Measurements from ENCODE around the gene BNC2.

BNC2 gene

DNA sequence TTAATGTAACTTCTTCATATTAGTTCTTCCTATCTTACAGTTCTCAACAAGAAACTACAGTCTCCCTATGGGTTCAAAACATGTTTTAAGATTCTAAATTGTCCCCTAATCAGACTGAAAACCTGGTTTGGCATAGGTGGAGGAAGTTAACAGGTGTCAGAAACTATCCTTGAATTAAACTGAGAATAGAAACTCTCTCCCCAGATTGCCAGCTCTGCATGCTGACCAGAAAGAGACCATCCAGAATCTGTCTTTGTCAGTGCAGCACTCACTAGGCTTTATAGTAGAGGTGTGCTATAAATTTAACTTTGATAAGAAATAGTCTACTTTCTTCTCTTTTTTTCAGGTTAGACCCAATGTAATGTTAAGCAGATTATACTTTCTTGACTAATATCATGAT lies 63.8 kb downstream of the BNC2 start:
- no peak overlapping the region for H3K4me3 ChIP-seq (replicated peaks in 1 of 2; ENCODE audit: low read depth in 2 of 2, low read length in 2 of 2)
- DNase-seq (ENCODE audit: low read depth in 2 of 2) = no peak
- TF ChIP-seq, protein P1, sequence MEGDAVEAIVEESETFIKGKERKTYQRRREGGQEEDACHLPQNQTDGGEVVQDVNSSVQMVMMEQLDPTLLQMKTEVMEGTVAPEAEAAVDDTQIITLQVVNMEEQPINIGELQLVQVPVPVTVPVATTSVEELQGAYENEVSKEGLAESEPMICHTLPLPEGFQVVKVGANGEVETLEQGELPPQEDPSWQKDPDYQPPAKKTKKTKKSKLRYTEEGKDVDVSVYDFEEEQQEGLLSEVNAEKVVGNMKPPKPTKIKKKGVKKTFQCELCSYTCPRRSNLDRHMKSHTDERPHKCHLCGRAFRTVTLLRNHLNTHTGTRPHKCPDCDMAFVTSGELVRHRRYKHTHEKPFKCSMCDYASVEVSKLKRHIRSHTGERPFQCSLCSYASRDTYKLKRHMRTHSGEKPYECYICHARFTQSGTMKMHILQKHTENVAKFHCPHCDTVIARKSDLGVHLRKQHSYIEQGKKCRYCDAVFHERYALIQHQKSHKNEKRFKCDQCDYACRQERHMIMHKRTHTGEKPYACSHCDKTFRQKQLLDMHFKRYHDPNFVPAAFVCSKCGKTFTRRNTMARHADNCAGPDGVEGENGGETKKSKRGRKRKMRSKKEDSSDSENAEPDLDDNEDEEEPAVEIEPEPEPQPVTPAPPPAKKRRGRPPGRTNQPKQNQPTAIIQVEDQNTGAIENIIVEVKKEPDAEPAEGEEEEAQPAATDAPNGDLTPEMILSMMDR (IDR thresholded peaks at IDR 0.05; ENCODE audit: low read depth, low read length) = no peak

DNA sequence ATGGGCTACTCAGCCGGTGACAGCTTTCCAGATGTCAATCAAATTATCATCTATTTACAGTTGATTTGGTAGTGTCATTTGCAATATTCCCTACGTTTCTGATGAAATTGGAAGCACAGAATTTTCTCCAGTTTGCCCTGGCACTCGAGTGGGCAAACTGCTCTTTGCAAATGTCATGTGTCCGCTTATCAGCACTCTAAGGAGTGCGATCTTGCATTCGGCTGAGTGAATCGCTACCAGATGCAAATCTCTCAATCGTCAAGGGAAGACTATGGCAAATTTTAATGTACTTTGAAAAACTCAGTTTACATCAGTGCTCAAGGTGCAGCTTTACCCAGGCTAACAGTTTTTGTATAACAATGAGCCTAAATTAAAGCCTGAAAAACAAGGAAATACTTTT lies 66.8 kb downstream of the BNC2 start:
- TF ChIP-seq, protein P1 (IDR thresholded peaks at IDR 0.05; ENCODE audit: low read depth, low read length) = no peak

DNA sequence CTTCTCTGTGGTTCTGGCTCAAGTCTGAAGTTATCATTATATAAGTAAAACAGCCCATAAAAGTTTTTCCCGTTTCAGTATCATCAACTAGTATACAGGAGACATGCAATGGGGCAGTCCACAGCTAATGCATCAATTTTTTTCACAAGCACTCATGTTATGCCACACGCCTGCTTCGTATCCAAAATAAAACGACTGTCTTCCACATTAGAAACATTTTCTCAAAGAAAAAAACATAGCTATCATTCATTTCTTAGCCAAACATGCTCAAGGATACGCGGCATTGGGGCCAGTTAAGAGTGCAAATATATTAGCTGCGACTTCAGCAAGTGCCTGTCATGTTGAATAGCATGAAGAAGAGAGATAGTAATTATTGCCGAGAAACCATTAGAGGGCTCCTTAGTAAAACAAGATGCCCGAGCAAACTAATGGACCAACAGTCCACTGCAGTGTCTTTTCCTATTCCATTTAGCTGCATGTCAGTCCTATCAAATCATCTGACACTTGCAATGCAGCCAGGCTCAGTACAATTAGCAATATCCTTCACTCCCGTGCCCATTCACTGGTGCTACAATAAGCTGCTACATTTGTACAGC lies 68.5 kb downstream of the BNC2 start:
- TF ChIP-seq, protein P1 (IDR thresholded peaks at IDR 0.05; ENCODE audit: low read depth, low read length) = no peak
- DNase-seq (ENCODE audit: low read depth in 2 of 2) = no peak
- no peak overlapping the region for H3K4me3 ChIP-seq (replicated peaks in 1 of 2; ENCODE audit: low read depth in 2 of 2, low read length in 2 of 2)

More for the DNA sequence above, 66.8 kb downstream of the BNC2 start:
- no peak for DNase-seq (ENCODE audit: low read depth in 2 of 2)
- H3K4me3 ChIP-seq (replicated peaks in 1 of 2; ENCODE audit: low read depth in 2 of 2, low read length in 2 of 2) = no peak overlapping the region

DNA sequence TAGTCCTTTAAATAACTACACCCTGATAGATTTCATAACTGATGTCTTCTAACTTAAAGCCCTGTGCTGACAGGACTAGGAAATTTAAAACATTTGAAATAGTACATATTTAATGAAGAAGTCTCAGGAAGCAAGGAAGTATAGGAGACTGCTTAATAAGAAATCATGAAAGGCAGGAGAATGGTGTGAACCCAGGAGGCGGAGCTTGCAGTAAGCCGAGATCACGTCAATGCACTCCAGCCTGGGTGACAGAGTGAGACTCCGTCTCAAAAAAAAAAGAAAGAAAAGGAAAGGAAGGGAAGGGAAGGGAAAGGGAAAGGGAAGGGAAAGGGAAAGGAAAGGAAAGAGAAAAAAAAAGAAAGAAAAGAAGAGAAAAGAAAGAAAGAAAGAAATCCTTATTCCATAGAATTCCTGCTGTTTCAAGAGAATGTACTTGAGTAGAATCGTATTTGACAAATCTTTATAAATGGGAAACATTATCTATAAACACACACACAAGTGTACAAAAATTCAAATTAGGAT lies 74.1 kb downstream of the BNC2 start:
- TF ChIP-seq, protein P1 (IDR thresholded peaks at IDR 0.05; ENCODE audit: low read depth, low read length) = no peak
- no peak for DNase-seq (ENCODE audit: low read depth in 2 of 2)
- no peak overlapping the region for H3K4me3 ChIP-seq (replicated peaks in 1 of 2; ENCODE audit: low read depth in 2 of 2, low read length in 2 of 2)

DNA sequence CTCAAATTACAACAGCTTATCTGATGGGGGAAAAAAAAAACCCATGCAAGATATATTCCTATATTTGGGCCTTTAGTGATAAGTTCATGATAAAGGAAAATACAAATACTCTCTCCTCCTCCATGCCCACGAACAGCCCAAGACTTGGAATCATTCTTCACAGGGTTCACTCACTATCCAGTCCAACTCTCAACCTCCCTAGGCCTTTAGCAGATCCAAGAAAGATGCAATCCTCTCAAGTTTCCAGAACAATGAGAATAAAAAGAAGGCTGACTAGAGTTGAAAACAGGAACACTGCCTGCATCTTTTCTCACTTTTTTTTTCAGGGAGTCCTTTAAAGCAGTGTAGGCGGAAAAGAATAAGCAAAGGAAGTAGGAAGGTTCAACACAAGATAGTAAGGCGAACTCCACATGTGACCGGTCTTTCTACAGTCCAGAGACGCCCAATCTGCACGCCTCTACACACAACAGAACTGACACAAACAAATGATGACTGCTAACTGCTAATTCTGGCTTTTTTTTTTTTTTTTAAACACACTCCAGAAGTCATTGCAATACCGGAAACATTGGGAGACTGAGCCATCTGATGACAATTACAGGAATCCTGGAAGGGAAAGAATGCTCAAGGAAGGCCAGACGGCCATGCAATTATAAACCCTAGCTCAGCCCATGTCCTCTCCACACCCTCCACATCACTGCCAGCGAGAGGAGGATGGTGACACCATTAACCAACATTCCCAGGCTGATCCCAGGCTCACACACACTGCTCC lies 75.4 kb downstream of the BNC2 start:
- TF ChIP-seq, protein P1 (IDR thresholded peaks at IDR 0.05; ENCODE audit: low read depth, low read length) = no peak
- no peak overlapping the region for H3K4me3 ChIP-seq (replicated peaks in 1 of 2; ENCODE audit: low read depth in 2 of 2, low read length in 2 of 2)
- DNase-seq (ENCODE audit: low read depth in 2 of 2) = peak; percentile 89 to 92

DNA sequence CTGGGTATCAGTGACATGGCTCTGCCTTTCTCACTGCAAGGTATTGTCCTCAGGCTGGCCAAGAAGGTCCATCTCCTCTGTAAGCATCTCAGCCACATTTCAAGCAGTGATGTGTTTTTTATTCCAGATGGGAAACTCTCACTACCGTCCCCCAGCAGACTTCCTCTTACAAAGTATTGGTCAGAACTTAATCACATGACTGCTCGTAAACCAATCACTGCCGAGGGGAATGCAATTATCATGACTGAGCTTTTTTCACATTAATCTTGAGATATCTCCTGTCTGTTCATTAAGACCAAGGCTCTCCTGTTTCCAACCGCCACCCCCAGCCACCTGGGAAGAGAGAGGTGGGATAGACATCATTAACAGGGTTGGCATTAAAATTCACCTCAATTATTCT lies 76.4 kb downstream of the BNC2 start:
- no peak overlapping the region for H3K4me3 ChIP-seq (replicated peaks in 1 of 2; ENCODE audit: low read depth in 2 of 2, low read length in 2 of 2)
- TF ChIP-seq, protein P1 (IDR thresholded peaks at IDR 0.05; ENCODE audit: low read depth, low read length) = no peak
- no peak for DNase-seq (ENCODE audit: low read depth in 2 of 2)
